HEK293T (cell line): ENCODE measurements around the gene ARHGAP26.

Experiments
- CTCF ChIA-PET: fragments of 350-600 bp; formaldehyde crosslinking; extraction: SDS; loops from one replicate; lab custom pipeline; 2021; ENCODE audit warnings: antibody characterized with exemption, inconsistent platforms; lab: Yijun Ruan, JAX
- POLR2A ChIA-PET: fragments of 350-600 bp; formaldehyde crosslinking; extraction: SDS; loops from one replicate; lab custom pipeline; 2020; ENCODE audit warnings: antibody characterized with exemption, inconsistent platforms; lab: Yijun Ruan, JAX
- DNase-seq: peaks from one replicate; pipeline ENCODE4 v3.0.0; 2012; ENCODE audit warnings: mixed read lengths; ENCODE audit errors: extremely low spot score
- ARNT ChIP-seq: fragments of 450-650 bp; IDR thresholded peaks from 2 replicates; pipeline ENCODE4 v1.6.1; 2017; ENCODE audit warnings: mild to moderate bottlenecking
- BHLHE40 ChIP-seq: fragments of 450-650 bp; IDR thresholded peaks from 2 replicates; pipeline ENCODE4 v1.6.1; 2016; ENCODE audit warnings: mild to moderate bottlenecking, moderate library complexity, borderline replicate concordance
- CTBP1 ChIP-seq: fragments of 450-650 bp; IDR thresholded peaks from 2 replicates; pipeline ENCODE4 v1.6.1; 2016; ENCODE audit warnings: borderline replicate concordance
- ELF4 ChIP-seq: fragments of 450-650 bp; IDR thresholded peaks from 2 replicates; pipeline ENCODE4 v1.6.1; 2017; ENCODE audit warnings: antibody characterized with exemption
- FOXA1 ChIP-seq: fragments of 450-650 bp; IDR thresholded peaks from 2 replicates; pipeline ENCODE4 v1.6.1; 2016; ENCODE audit warnings: mild to moderate bottlenecking
- FOXK2 ChIP-seq: fragments of 450-650 bp; IDR thresholded peaks from 2 replicates; pipeline ENCODE4 v1.6.1; 2016; ENCODE audit warnings: mild to moderate bottlenecking
- FOXM1 ChIP-seq: fragments of 450-650 bp; IDR thresholded peaks from 2 replicates; pipeline ENCODE4 v1.6.1; 2017; ENCODE audit warnings: mild to moderate bottlenecking, borderline replicate concordance
- HDGF ChIP-seq: fragments of 450-650 bp; IDR thresholded peaks from 2 replicates; pipeline ENCODE4 v1.6.1; 2017; ENCODE audit warnings: antibody characterized with exemption, borderline replicate concordance
- L3MBTL2 ChIP-seq: fragments of 450-650 bp; conservative IDR thresholded peaks from 2 replicates; pipeline ENCODE4 v1.6.1; 2016; ENCODE audit warnings: mild to moderate bottlenecking
- LEF1 ChIP-seq: fragments of 450-650 bp; IDR thresholded peaks from 2 replicates; pipeline ENCODE4 v1.6.1; 2017; ENCODE audit warnings: mild to moderate bottlenecking, borderline replicate concordance
- NFRKB ChIP-seq: fragments of 450-650 bp; IDR thresholded peaks from 2 replicates; pipeline ENCODE4 v1.6.1; 2016; ENCODE audit warnings: mild to moderate bottlenecking, moderate library complexity
- SP1 ChIP-seq: fragments of 450-650 bp; IDR thresholded peaks from 2 replicates; pipeline ENCODE4 v1.6.1; 2017
- SUZ12 ChIP-seq: fragments of 450-650 bp; IDR thresholded peaks from 2 replicates; pipeline ENCODE4 v1.6.1; 2016; ENCODE audit warnings: mild to moderate bottlenecking
- TARDBP ChIP-seq: fragments of 450-650 bp; IDR thresholded peaks from 2 replicates; pipeline ENCODE4 v1.6.1; 2016
- ZNF384 ChIP-seq: fragments of 450-650 bp; IDR thresholded peaks from 2 replicates; pipeline ENCODE4 v1.6.1; 2016
- TF ChIP-seq, protein P1 (sequence below): fragments of 450-650 bp; IDR thresholded peaks from 2 replicates; pipeline ENCODE4 v1.6.1; 2016

ARHGAP26 gene

DNA sequence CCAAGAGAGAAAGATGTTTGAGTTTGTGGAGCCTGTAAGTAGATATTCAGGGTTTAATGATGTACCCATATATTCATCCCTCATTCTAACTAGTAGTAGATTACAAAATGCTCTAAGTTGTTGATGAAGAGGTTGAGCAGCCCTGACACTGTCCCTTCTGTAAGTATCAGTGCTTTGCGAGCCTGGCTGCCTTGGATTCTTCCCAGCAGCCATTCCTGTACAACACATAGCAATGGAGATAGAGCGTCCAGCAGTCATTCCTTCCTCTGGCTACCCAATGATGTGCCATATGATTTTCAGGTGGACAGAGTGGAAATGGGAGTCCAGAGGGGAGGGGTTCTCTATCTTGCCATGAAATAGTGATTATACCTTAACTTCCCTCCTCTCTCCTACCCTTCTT, 124.1 kb downstream of the ARHGAP26 start:
- DNase-seq = no peak
- POLR2A ChIA-PET = no interaction called here
- TF ChIP-seq L3MBTL2 (no peak), TARDBP (no peak), SP1 (no peak), SUZ12 (no peak), HDGF (no peak), ARNT (no peak), NFRKB (no peak), CTBP1 (no peak), FOXK2 (no peak), LEF1 (no peak), BHLHE40 (no peak), FOXM1 (no peak), ZNF384 (no peak), FOXA1 (no peak), ELF4 (no peak)
- TF ChIP-seq, protein P1, sequence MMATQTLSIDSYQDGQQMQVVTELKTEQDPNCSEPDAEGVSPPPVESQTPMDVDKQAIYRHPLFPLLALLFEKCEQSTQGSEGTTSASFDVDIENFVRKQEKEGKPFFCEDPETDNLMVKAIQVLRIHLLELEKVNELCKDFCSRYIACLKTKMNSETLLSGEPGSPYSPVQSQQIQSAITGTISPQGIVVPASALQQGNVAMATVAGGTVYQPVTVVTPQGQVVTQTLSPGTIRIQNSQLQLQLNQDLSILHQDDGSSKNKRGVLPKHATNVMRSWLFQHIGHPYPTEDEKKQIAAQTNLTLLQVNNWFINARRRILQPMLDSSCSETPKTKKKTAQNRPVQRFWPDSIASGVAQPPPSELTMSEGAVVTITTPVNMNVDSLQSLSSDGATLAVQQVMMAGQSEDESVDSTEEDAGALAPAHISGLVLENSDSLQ = no peak
- CTCF ChIA-PET = no interaction called here

DNA sequence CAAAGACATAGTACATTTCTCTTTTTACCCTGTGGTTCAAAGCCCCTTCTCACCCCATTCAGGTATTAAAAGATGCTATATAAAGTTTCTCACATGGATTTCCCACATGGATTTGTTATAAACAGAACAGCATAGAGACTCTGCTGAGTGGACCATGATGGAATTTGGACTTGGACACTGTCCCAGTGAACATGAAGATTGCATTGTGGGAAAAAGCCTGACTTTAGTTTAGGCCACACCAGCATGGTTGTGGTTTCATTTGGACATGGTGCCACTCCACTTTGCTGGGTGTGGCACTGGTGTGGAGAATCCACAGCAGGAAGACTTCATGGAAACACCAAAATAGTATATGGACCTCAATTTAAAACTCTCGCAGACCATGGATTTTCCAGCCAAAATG, 124.6 kb downstream of the ARHGAP26 start:
- DNase-seq = no peak
- TF ChIP-seq L3MBTL2 (no peak), HDGF (no peak), ARNT (no peak), TARDBP (no peak), BHLHE40 (no peak), FOXA1 (no peak), NFRKB (no peak), FOXK2 (no peak), SP1 (no peak), LEF1 (no peak), FOXM1 (no peak), ZNF384 (no peak), CTBP1 (no peak)
- TF ChIP-seq, protein P1 = no peak
- ChIA-PET POLR2A (no interaction called here), CTCF (no interaction called here)

DNA sequence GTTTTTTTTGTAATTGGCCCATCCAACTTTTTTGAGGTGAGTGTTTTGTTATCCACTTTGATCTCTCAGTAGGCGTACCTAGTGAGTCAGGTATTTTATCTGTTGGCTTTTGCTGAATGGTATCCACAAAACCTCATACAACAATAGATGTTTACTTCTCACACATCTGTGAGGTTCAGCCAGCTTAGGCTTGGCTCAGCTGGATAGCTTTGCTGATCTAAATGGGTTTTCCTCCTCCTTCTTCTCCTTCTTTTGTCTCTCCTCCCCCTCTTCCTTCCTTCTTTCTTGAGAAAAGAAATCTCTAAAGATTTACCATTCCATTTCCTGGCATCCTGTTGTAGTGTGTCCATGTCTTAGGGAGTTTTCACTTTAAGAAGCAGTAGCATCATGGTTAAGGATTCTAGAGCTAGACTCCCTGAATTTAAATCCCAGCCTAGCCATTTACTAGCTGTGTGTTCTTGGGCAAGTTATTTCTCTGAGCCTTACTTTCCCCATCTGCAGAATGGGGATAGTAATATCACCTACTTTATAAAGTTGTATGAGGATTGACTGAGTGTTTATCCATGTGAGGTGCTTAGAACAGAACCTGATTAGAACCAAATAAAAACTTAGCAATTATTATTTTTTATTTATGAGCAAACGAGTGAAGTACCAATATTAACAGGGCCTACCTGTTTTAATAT, 126.3 kb downstream of the ARHGAP26 start:
- CTCF ChIA-PET = interaction anchor here (1.0 to 2.7 kb wide), 3 partner anchors 8 to 183 kb away, joined by 3 to 17 read pairs (median 4); no protein-coding TSS in a partner anchor
- POLR2A ChIA-PET = no interaction called here
- no peak for DNase-seq
- no peak for TF ChIP-seq FOXM1

DNA sequence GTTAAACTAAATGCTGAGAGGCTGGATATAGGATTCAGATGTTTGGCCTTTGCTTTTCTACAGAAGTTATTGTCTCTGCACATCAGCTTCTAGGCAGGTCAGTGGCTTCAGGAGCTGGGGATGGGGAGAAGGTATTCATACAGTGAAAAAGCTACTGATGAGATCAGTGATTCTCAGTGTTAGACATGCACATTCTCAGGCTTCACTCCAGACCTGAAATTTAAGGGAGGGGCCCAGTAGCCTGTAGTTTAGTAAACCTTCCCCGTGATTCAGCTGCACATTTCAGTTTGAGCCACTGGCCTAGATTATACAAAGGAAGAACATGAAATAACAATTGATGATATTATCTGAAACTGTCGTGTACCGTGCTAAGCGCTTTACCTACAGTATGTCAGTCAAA, 127.2 kb downstream of the ARHGAP26 start:
- TF ChIP-seq, protein P1 = no peak
- no peak for TF ChIP-seq FOXM1
- TF ChIP-seq CTBP1 = no peak
- TF ChIP-seq SUZ12 = no peak
- TF ChIP-seq FOXA1 = no peak
- no peak for TF ChIP-seq L3MBTL2
- TF ChIP-seq BHLHE40 = no peak
- no peak for TF ChIP-seq ARNT
- TF ChIP-seq LEF1 = no peak
- TF ChIP-seq TARDBP = no peak
- no peak for TF ChIP-seq ZNF384
- TF ChIP-seq ELF4 = no peak
- TF ChIP-seq SP1 = no peak
- no peak for TF ChIP-seq FOXK2
- no peak for TF ChIP-seq HDGF
- TF ChIP-seq NFRKB = no peak
- no peak for DNase-seq
- ChIA-PET CTCF (interaction anchor here (2.7 kb wide), 1 partner anchor 9 kb away, joined by 17 read pairs; no protein-coding TSS in a partner anchor), POLR2A (no interaction called here)

DNA sequence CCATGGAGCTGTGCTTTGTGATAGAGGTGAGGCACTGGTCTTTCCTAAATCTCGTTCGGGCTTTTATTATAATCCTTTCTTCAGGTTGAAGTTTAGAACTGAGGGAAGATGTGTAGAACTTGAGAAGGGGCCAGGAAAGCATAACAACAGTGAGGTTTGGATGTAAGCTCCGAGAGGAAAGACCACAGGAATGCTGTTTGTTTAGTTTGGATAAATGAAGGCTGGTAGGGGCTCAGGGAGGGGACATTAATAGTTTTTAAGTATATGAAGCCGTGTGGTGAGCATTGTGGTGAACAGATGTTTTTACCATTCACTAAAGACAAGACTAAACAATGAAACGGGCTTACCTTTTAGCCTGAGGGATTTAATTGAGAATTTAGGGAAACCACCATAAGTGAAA, 130.8 kb downstream of the ARHGAP26 start:
- DNase-seq = no peak
- ChIA-PET POLR2A (no interaction called here), CTCF (interaction anchor here (0.5 to 0.6 kb wide), 2 partner anchors 13 to 195 kb away, joined by 3 read pairs; no protein-coding TSS in a partner anchor)
- TF ChIP-seq FOXM1 = no peak
- TF ChIP-seq L3MBTL2 = no peak
- TF ChIP-seq ELF4 = no peak
- no peak for TF ChIP-seq SP1
- no peak for TF ChIP-seq BHLHE40
- no peak for TF ChIP-seq CTBP1
- no peak for TF ChIP-seq LEF1
- TF ChIP-seq NFRKB = no peak

DNA sequence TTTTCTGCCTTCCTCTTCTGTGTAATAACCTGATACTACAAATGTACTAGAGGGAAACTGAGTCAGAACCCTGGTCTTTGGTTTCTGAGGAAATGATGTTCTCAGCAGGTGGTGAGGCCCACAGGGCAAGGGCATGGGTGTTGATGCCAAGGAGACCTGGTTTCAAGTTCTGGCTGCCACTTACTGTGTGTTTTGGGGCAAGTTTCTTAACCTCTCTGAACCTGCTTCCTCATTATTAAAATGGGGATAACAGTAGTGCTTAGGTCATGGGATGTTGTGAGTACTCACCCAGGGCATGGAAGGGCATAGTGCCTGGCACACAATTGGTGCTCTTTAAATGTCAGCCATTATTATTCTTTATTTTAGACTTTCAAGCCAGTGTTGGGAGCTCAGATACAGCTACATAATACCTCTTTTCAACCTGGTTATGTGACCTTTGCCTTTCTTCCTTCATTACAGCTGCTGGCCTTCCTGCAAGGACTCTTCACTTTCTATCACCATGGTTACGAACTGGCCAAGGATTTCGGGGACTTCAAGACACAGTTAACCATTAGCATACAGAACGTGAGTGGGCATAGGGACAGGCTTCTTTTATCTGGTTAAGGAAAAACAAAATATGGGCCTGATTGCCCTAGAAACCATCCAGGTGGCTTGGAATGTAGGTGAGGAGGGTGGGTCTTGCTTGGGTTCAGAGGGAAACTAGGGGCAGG, 131.5 kb downstream of the ARHGAP26 start:
- DNase-seq = no peak
- CTCF ChIA-PET = interaction anchor here (0.5 to 0.6 kb wide), 2 partner anchors 14 to 196 kb away, joined by 3 read pairs; no protein-coding TSS in a partner anchor
- no peak for TF ChIP-seq FOXM1
- no peak for TF ChIP-seq ZNF384
- no peak for TF ChIP-seq TARDBP
- no peak for TF ChIP-seq FOXK2
- POLR2A ChIA-PET = no interaction called here
